ENCODE results near the gene FRMD4B.

The FRMD4B gene

GRCh38 chr3:69178082-69178481 lies 207.8 kb downstream of the FRMD4B start:
- no peaks in the 10 kb centered on the region for H3K36me3 ChIP-seq (ENCODE audit: control insufficient read depth, low read depth, low read length)
- H3K4me3 ChIP-seq (ENCODE audit: low read length): no peak overlapping the region
- H3K27ac ChIP-seq (ENCODE audit: low read length): no peak overlapping the region
- H3K4me1 ChIP-seq (ENCODE audit: control insufficient read depth, low read depth, low read length): peaks cover 16% of the 10 kb centered on the region
- no peaks in the 10 kb centered on the region for H3K9me3 ChIP-seq (ENCODE audit: control insufficient read depth, low read depth, low read length)
- H3K9ac ChIP-seq (ENCODE audit: low read length): no peak overlapping the region
- H3K27me3 ChIP-seq (ENCODE audit: control insufficient read depth, insufficient read depth, low read length): no peaks in the 10 kb centered on the region

GRCh38 chr3:69174871-69175737 lies 210.8 kb downstream of the FRMD4B start:
- Histone ChIP-seq H3K9ac (ENCODE audit: low read length) (no peak overlapping the region), H3K27ac (ENCODE audit: low read length) (no peak overlapping the region), H3K4me1 (ENCODE audit: control insufficient read depth, low read depth, low read length) (peaks cover 5% of the 10 kb centered on the region), H3K4me3 (ENCODE audit: low read length) (no peak overlapping the region), H3K9me3 (ENCODE audit: control insufficient read depth, low read depth, low read length) (no peaks in the 10 kb centered on the region), H3K36me3 (ENCODE audit: control insufficient read depth, low read depth, low read length) (peaks cover 3% of the 10 kb centered on the region), H3K27me3 (ENCODE audit: control insufficient read depth, insufficient read depth, low read length) (no peaks in the 10 kb centered on the region)

- Histone ChIP-seq H3K4me3 (ENCODE audit: low read length) (no peak overlapping the region), H3K27me3 (ENCODE audit: control insufficient read depth, insufficient read depth, low read length) (no peaks in the 10 kb centered on the region), H3K9me3 (ENCODE audit: control insufficient read depth, low read depth, low read length) (no peaks in the 10 kb centered on the region), H3K27ac (ENCODE audit: low read length) (no peak overlapping the region), H3K36me3 (ENCODE audit: control insufficient read depth, low read depth, low read length) (peaks cover 3% of the 10 kb centered on the region), H3K9ac (ENCODE audit: low read length) (no peak overlapping the region), H3K4me1 (ENCODE audit: control insufficient read depth, low read depth, low read length) (peaks cover 5% of the 10 kb centered on the region)
Observed at GRCh38 chr3:69174445-69174844, 211.4 kb downstream of the FRMD4B start.

- Histone ChIP-seq H3K36me3 (ENCODE audit: control insufficient read depth, low read depth, low read length) (peaks cover 3% of the 10 kb centered on the region), H3K9me3 (ENCODE audit: control insufficient read depth, low read depth, low read length) (no peaks in the 10 kb centered on the region), H3K27ac (ENCODE audit: low read length) (no peak overlapping the region), H3K4me1 (ENCODE audit: control insufficient read depth, low read depth, low read length) (no peaks in the 10 kb centered on the region), H3K9ac (ENCODE audit: low read length) (no peak overlapping the region), H3K27me3 (ENCODE audit: control insufficient read depth, insufficient read depth, low read length) (no peaks in the 10 kb centered on the region), H3K4me3 (ENCODE audit: low read length) (no peak overlapping the region)
Observed at GRCh38 chr3:69172058-69172457, 213.8 kb downstream of the FRMD4B start.

- H3K4me3 ChIP-seq (ENCODE audit: low read length): no peak overlapping the region
- H3K27me3 ChIP-seq (ENCODE audit: control insufficient read depth, insufficient read depth, low read length): no peaks in the 10 kb centered on the region
- H3K9me3 ChIP-seq (ENCODE audit: control insufficient read depth, low read depth, low read length): no peaks in the 10 kb centered on the region
- no peak overlapping the region for H3K9ac ChIP-seq (ENCODE audit: low read length)
- H3K4me1 ChIP-seq (ENCODE audit: control insufficient read depth, low read depth, low read length): no peaks in the 10 kb centered on the region
- H3K36me3 ChIP-seq (ENCODE audit: control insufficient read depth, low read depth, low read length): peaks cover 3% of the 10 kb centered on the region
- no peak overlapping the region for H3K27ac ChIP-seq (ENCODE audit: low read length)
Observed at GRCh38 chr3:69166446-69166845, 219.4 kb downstream of the FRMD4B start.

GRCh38 chr3:69165744-69166143 lies 220.1 kb downstream of the FRMD4B start:
- Histone ChIP-seq H3K4me3 (ENCODE audit: low read length) (no peak overlapping the region), H3K4me1 (ENCODE audit: control insufficient read depth, low read depth, low read length) (no peaks in the 10 kb centered on the region), H3K36me3 (ENCODE audit: control insufficient read depth, low read depth, low read length) (no peaks in the 10 kb centered on the region), H3K27me3 (ENCODE audit: control insufficient read depth, insufficient read depth, low read length) (no peaks in the 10 kb centered on the region), H3K9ac (ENCODE audit: low read length) (no peak overlapping the region), H3K9me3 (ENCODE audit: control insufficient read depth, low read depth, low read length) (no peaks in the 10 kb centered on the region), H3K27ac (ENCODE audit: low read length) (no peak overlapping the region)

GRCh38 chr3:69164296-69164695 lies 221.6 kb downstream of the FRMD4B start:
- Histone ChIP-seq H3K9ac (ENCODE audit: low read length) (no peak overlapping the region), H3K4me3 (ENCODE audit: low read length) (no peak overlapping the region), H3K27me3 (ENCODE audit: control insufficient read depth, insufficient read depth, low read length) (no peaks in the 10 kb centered on the region), H3K9me3 (ENCODE audit: control insufficient read depth, low read depth, low read length) (no peaks in the 10 kb centered on the region), H3K4me1 (ENCODE audit: control insufficient read depth, low read depth, low read length) (no peaks in the 10 kb centered on the region), H3K27ac (ENCODE audit: low read length) (no peak overlapping the region), H3K36me3 (ENCODE audit: control insufficient read depth, low read depth, low read length) (no peaks in the 10 kb centered on the region)

- Histone ChIP-seq H3K36me3 (ENCODE audit: control insufficient read depth, low read depth, low read length) (no peaks in the 10 kb centered on the region), H3K4me3 (ENCODE audit: low read length) (no peak overlapping the region), H3K27ac (ENCODE audit: low read length) (no peak overlapping the region), H3K4me1 (ENCODE audit: control insufficient read depth, low read depth, low read length) (no peaks in the 10 kb centered on the region), H3K27me3 (ENCODE audit: control insufficient read depth, insufficient read depth, low read length) (no peaks in the 10 kb centered on the region), H3K9me3 (ENCODE audit: control insufficient read depth, low read depth, low read length) (no peaks in the 10 kb centered on the region), H3K9ac (ENCODE audit: low read length) (no peak overlapping the region)
Observed at GRCh38 chr3:69162308-69162980, 223.4 kb downstream of the FRMD4B start.

GRCh38 chr3:69161587-69162307 lies 224.1 kb downstream of the FRMD4B start:
- Histone ChIP-seq H3K27me3 (ENCODE audit: control insufficient read depth, insufficient read depth, low read length) (no peaks in the 10 kb centered on the region), H3K9ac (ENCODE audit: low read length) (no peak overlapping the region), H3K27ac (ENCODE audit: low read length) (no peak overlapping the region), H3K9me3 (ENCODE audit: control insufficient read depth, low read depth, low read length) (no peaks in the 10 kb centered on the region), H3K4me1 (ENCODE audit: control insufficient read depth, low read depth, low read length) (no peaks in the 10 kb centered on the region), H3K4me3 (ENCODE audit: low read length) (no peak overlapping the region), H3K36me3 (ENCODE audit: control insufficient read depth, low read depth, low read length) (no peaks in the 10 kb centered on the region)

GRCh38 chr3:69160525-69160924 lies 225.4 kb downstream of the FRMD4B start:
- H3K4me1 ChIP-seq (ENCODE audit: control insufficient read depth, low read depth, low read length): no peaks in the 10 kb centered on the region
- no peaks in the 10 kb centered on the region for H3K27me3 ChIP-seq (ENCODE audit: control insufficient read depth, insufficient read depth, low read length)
- no peaks in the 10 kb centered on the region for H3K9me3 ChIP-seq (ENCODE audit: control insufficient read depth, low read depth, low read length)
- H3K4me3 ChIP-seq (ENCODE audit: low read length): no peak overlapping the region
- H3K27ac ChIP-seq (ENCODE audit: low read length): no peak overlapping the region
- no peaks in the 10 kb centered on the region for H3K36me3 ChIP-seq (ENCODE audit: control insufficient read depth, low read depth, low read length)
- no peak overlapping the region for H3K9ac ChIP-seq (ENCODE audit: low read length)

- no peaks in the 10 kb centered on the region for H3K27me3 ChIP-seq (ENCODE audit: control insufficient read depth, insufficient read depth, low read length)
- no peaks in the 10 kb centered on the region for H3K4me1 ChIP-seq (ENCODE audit: control insufficient read depth, low read depth, low read length)
- H3K36me3 ChIP-seq (ENCODE audit: control insufficient read depth, low read depth, low read length): no peaks in the 10 kb centered on the region
- H3K27ac ChIP-seq (ENCODE audit: low read length): no peak overlapping the region
- H3K9ac ChIP-seq (ENCODE audit: low read length): no peak overlapping the region
- no peak overlapping the region for H3K4me3 ChIP-seq (ENCODE audit: low read length)
- H3K9me3 ChIP-seq (ENCODE audit: control insufficient read depth, low read depth, low read length): no peaks in the 10 kb centered on the region
Observed at GRCh38 chr3:69160107-69160506, 225.8 kb downstream of the FRMD4B start.

Data from iPS-18a (cell line).